Trophoblast cell (in vitro differentiated cells and primary cell): ENCODE results near the gene GLIS1.

Experiments used
- DNase-seq, 2 donors: peaks; one replicate each; pipeline ENCODE4 v3.0.0-alpha.2; 2016
- H2AFZ ChIP-seq: 2 replicates; pipeline ENCODE4 v1.6.1; 2013; ENCODE audit warnings: low read length, moderate library complexity, mild to moderate bottlenecking; ENCODE audit not compliant: insufficient read depth, poor library complexity
- H2AK5ac ChIP-seq: 2 replicates; pipeline ENCODE4 v1.6.1; 2013; ENCODE audit warnings: mild to moderate bottlenecking, low read length
- H2BK120ac ChIP-seq: 2 replicates; pipeline ENCODE4 v1.6.1; 2013; ENCODE audit warnings: low read length, mild to moderate bottlenecking, moderate library complexity; ENCODE audit not compliant: insufficient read depth, poor library complexity
- H2BK12ac ChIP-seq: 2 replicates; pipeline ENCODE4 v1.6.1; 2013; ENCODE audit warnings: mild to moderate bottlenecking, low read length, moderate library complexity
- H2BK5ac ChIP-seq: 2 replicates; pipeline ENCODE4 v1.6.1; 2013; ENCODE audit warnings: low read length, low read depth, moderate library complexity, mild to moderate bottlenecking; ENCODE audit not compliant: poor library complexity
- H3K14ac ChIP-seq: 2 replicates; pipeline ENCODE4 v1.6.1; 2013; ENCODE audit warnings: mild to moderate bottlenecking, low read length
- H3K18ac ChIP-seq: 2 replicates; pipeline ENCODE4 v1.6.1; 2013; ENCODE audit warnings: mild to moderate bottlenecking, low read length
- H3K23ac ChIP-seq: 2 replicates; pipeline ENCODE4 v1.6.1; 2013; ENCODE audit warnings: low read length
- H3K27ac ChIP-seq: 2 replicates; pipeline ENCODE4 v1.5.1; 2013; ENCODE audit warnings: low read depth, mild to moderate bottlenecking, inconsistent platforms, low read length, moderate library complexity
- H3K27me3 ChIP-seq: 2 replicates; pipeline ENCODE4 v1.6.1; 2013; ENCODE audit warnings: inconsistent platforms, mild to moderate bottlenecking, low read length, moderate library complexity; ENCODE audit not compliant: insufficient read depth
- H3K36me3 ChIP-seq, 2 experiments: 1 replicate in 1 of 2; 2 replicates in 1 of 2; pipeline ENCODE4 v1.6.1; 2013; ENCODE audit warnings: low read length in 2 of 2, mild to moderate bottlenecking in 2 of 2, moderate library complexity in 1 of 2; ENCODE audit not compliant: insufficient read depth in 2 of 2, control insufficient read depth in 1 of 2
- H3K4ac ChIP-seq: 2 replicates; pipeline ENCODE4 v1.6.1; 2013; ENCODE audit warnings: low read depth, mild to moderate bottlenecking, low read length, moderate library complexity
- H3K4me1 ChIP-seq, 2 experiments: 1 replicate in 1 of 2; 2 replicates in 1 of 2; pipeline ENCODE4 v1.6.1; 2013; ENCODE audit warnings: low read length in 2 of 2, mild to moderate bottlenecking in 2 of 2, moderate library complexity in 1 of 2; ENCODE audit not compliant: insufficient read depth in 2 of 2, control insufficient read depth in 1 of 2
- H3K4me2 ChIP-seq: 2 replicates; pipeline ENCODE4 v1.6.1; 2013; ENCODE audit warnings: inconsistent platforms, mild to moderate bottlenecking, low read length, moderate library complexity
- H3K4me3 ChIP-seq: 2 replicates; pipeline ENCODE4 v1.5.1; 2013; ENCODE audit warnings: mild to moderate bottlenecking, low read depth, low read length, inconsistent platforms
- H3K79me1 ChIP-seq: one replicate; pipeline ENCODE4 v1.6.1; 2013; ENCODE audit warnings: low read length
- H3K79me2 ChIP-seq: 2 replicates; pipeline ENCODE4 v1.6.1; 2013; ENCODE audit warnings: low read length, mild to moderate bottlenecking; ENCODE audit not compliant: control insufficient read depth, insufficient read depth, poor library complexity
- H3K9ac ChIP-seq: 2 replicates; pipeline ENCODE4 v1.6.1; 2013; ENCODE audit warnings: mild to moderate bottlenecking, low read length
- H3K9me3 ChIP-seq: 2 replicates; pipeline ENCODE4 v1.6.1; 2013; ENCODE audit warnings: low read depth, mild to moderate bottlenecking, control low read depth, inconsistent platforms, low read length; ENCODE audit not compliant: insufficient read depth
- H4K12ac ChIP-seq: 2 replicates; pipeline ENCODE4 v1.6.1; 2013; ENCODE audit warnings: low read depth, mild to moderate bottlenecking, low read length, moderate library complexity
- H4K8ac ChIP-seq: 2 replicates; pipeline ENCODE4 v1.6.1; 2013; ENCODE audit warnings: low read depth, mild to moderate bottlenecking, low read length, moderate library complexity
- H4K91ac ChIP-seq: one replicate; pipeline ENCODE4 v1.6.1; 2013; ENCODE audit warnings: low read depth, mild to moderate bottlenecking, low read length, moderate library complexity
- WGBS: extraction: QIAGEN DNeasy Blood & Tissue Kit; methylation state at CpG from one replicate; pipeline ENCODE4 v1.1.7; 2013; ENCODE audit warnings: missing lambda C conversion rate; ENCODE audit not compliant: insufficient read length, insufficient coverage; ENCODE audit errors: extremely low coverage; 5-methylcytosine and 5-hydroxymethylcytosine counted together

Gene GLIS1

GRCh38 chr1:53467391-53467790 lies 271.6 kb downstream of the GLIS1 start:
- Histone ChIP-seq H3K36me3 (no peaks in the 10 kb centered on the region), H4K12ac (no peak overlapping the region), H2AFZ (no peak overlapping the region)

GRCh38 chr1:53465023-53465957 lies 273.7 kb downstream of the GLIS1 start:
- H2AFZ ChIP-seq: no peak overlapping the region
- no peak overlapping the region for H3K9ac ChIP-seq
- H3K14ac ChIP-seq: no peak overlapping the region
- no peak overlapping the region for H2BK120ac ChIP-seq
- H3K79me1 ChIP-seq: no peaks in the 10 kb centered on the region
- H3K79me2 ChIP-seq: no peaks in the 10 kb centered on the region
- peaks cover 0 to 2% of the 10 kb centered on the region in 2 experiments for H3K4me1 ChIP-seq
- no peak overlapping the region for H3K4me2 ChIP-seq
- H2BK12ac ChIP-seq: no peak overlapping the region
- H2AK5ac ChIP-seq: no peak overlapping the region
- no peaks in the 10 kb centered on the region for H3K27me3 ChIP-seq
- no peak overlapping the region for H3K4ac ChIP-seq
- no peak overlapping the region for H4K8ac ChIP-seq
- WGBS: no CpG with 5 or more reads among the region's 4 CpGs
- no peak overlapping the region for H4K12ac ChIP-seq
- no peak overlapping the region for H3K23ac ChIP-seq
- no peaks in the 10 kb centered on the region for H3K9me3 ChIP-seq
- no peaks in the 10 kb centered on the region for H3K36me3 ChIP-seq
- no peak overlapping the region for H3K27ac ChIP-seq
- no peak overlapping the region for H3K4me3 ChIP-seq
- no peak overlapping the region for H4K91ac ChIP-seq
- no peak for DNase-seq
- no peak overlapping the region for H2BK5ac ChIP-seq
- no peak overlapping the region for H3K18ac ChIP-seq

More at GRCh38 chr1:53467391-53467790, 271.6 kb downstream of the GLIS1 start:
- Histone ChIP-seq H3K79me1 (no peaks in the 10 kb centered on the region), H3K4ac (no peak overlapping the region), H3K9me3 (no peaks in the 10 kb centered on the region), H3K18ac (no peak overlapping the region), H3K4me2 (no peak overlapping the region), H2BK120ac (no peak overlapping the region), H4K91ac (no peak overlapping the region), H3K14ac (no peak overlapping the region), H2AK5ac (no peak overlapping the region), H3K9ac (no peak overlapping the region), H3K79me2 (no peaks in the 10 kb centered on the region), H4K8ac (no peak overlapping the region), H3K27ac (no peak overlapping the region), H3K23ac (no peak overlapping the region), H2BK5ac (no peak overlapping the region), H3K4me3 (no peak overlapping the region), H3K4me1 (peaks cover 0 to 4% of the 10 kb centered on the region in 2 experiments), H3K27me3 (no peaks in the 10 kb centered on the region), H2BK12ac (no peak overlapping the region)
- no peak for DNase-seq

DNA sequence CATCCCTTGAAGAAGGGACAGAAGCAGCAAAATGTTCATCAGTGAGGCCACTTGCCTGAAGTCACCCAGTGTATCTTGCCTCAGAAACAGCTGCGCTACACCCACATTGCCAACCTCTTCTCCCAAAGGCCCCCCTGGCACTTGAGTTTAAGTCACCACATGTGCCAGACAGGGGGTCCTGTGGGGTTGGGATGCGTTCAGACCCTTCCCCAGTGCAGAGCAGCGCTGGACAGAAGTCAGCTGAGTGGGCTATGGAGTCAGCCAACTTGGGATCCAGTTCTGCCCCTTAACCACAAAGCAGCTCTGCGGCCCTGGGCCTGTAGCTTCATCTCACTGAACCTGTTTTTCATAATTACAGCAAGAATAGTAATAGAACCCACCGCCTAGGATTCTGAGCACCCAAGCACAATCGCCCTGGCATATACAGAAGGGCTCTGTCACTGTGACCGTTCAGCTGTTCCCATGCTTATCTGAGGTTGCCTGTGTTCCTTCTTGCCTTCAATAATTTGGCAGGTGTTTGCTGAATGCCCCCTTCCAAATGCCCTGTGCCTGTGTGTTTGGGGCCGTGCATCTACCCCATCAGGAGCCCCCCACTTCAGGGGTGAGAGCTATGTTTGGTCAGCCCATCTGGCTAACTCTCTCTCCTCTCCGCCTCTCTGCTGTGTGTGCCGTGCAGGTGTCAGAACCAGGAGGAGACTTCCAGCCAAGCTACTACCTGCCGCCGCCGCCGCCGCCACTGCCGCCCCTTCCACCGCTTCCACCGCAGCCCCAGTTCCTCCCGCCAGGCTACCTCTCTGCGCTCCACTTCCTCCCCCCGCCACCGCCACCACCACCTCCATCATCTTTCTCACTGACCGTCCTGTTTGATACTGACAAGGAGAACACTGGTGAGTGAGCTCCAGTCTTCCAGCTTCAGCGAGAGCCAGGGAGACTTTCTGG lies 274.7 kb downstream of the GLIS1 start:
- Histone ChIP-seq H3K4me1 (no peaks in the 10 kb centered on the region), H3K4ac (no peak overlapping the region), H4K91ac (no peak overlapping the region), H3K36me3 (no peaks in the 10 kb centered on the region), H2AFZ (no peak overlapping the region), H3K4me3 (peak overlapping the region; percentile 10), H3K4me2 (no peak overlapping the region), H2BK120ac (no peak overlapping the region), H3K9ac (no peak overlapping the region), H2AK5ac (no peak overlapping the region), H4K12ac (no peak overlapping the region), H3K79me1 (no peaks in the 10 kb centered on the region), H4K8ac (no peak overlapping the region), H3K79me2 (no peaks in the 10 kb centered on the region), H3K23ac (no peak overlapping the region), H3K27me3 (no peaks in the 10 kb centered on the region), H2BK5ac (no peak overlapping the region), H3K14ac (no peak overlapping the region), H3K9me3 (no peaks in the 10 kb centered on the region), H3K27ac (no peak overlapping the region), H3K18ac (no peak overlapping the region), H2BK12ac (no peak overlapping the region)
- DNase-seq: no peak
- WGBS: no CpG with 5 or more reads among the region's 24 CpGs

- Histone ChIP-seq H3K9ac (no peak overlapping the region), H3K27me3 (no peaks in the 10 kb centered on the region), H3K4me1 (no peaks in the 10 kb centered on the region), H2AK5ac (no peak overlapping the region), H3K79me2 (no peaks in the 10 kb centered on the region), H4K91ac (no peak overlapping the region), H3K14ac (no peak overlapping the region), H2BK120ac (no peak overlapping the region), H2AFZ (no peak overlapping the region), H4K12ac (no peak overlapping the region), H3K23ac (no peak overlapping the region), H3K9me3 (no peaks in the 10 kb centered on the region), H3K79me1 (no peaks in the 10 kb centered on the region), H3K4ac (no peak overlapping the region), H3K36me3 (no peaks in the 10 kb centered on the region), H3K4me3 (no peak overlapping the region), H4K8ac (no peak overlapping the region), H3K27ac (no peak overlapping the region), H2BK12ac (no peak overlapping the region), H3K4me2 (no peak overlapping the region), H2BK5ac (no peak overlapping the region), H3K18ac (no peak overlapping the region)
- WGBS: no CpG with 5 or more reads among the region's 11 CpGs
- DNase-seq: no peak
Observed at GRCh38 chr1:53462769-53463501, 276.0 kb downstream of the GLIS1 start.
